Head of caudate nucleus (tissue), 42 donors: ENCODE data around the gene HIVEP3.
A peak's percentile ranks its signal among the peaks of the same experiment; 100 is the strongest.

Source experiments
- DNase-seq, 42 donors: peaks; one replicate each; pipeline versions ENCODE4 v3.0.0 to v3.0.0-alpha.2; 2020 to 2021; ENCODE audit warnings: mixed read lengths in 7 of 42
- intact Hi-C: fragments of 100-400 bp; cut with DNase I; formaldehyde crosslinking; loops from one replicate; pipeline ENCODE4 v1.15.0; 2022

The HIVEP3 gene

DNA sequence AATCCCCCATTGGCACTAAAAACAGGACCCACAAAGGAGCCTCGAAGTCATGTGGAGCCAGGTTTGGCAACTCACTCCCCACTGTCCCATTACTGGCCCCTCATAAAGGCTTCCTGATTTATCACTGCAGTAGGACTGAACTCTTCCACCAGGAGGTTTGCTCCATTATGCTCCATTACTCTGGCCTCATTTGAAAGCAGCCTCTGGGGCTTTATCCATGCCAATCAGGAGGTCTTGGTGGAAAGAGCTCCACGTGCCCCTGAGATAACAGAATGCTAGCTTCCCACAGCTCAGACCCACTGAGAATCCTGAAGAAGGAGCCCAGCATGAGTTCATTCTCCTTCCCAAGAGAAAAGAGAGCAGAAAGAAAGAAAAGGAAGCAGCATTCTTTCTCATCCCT is 76.4 kb downstream of the HIVEP3 start:
- intact Hi-C loops = no loop called here

DNA sequence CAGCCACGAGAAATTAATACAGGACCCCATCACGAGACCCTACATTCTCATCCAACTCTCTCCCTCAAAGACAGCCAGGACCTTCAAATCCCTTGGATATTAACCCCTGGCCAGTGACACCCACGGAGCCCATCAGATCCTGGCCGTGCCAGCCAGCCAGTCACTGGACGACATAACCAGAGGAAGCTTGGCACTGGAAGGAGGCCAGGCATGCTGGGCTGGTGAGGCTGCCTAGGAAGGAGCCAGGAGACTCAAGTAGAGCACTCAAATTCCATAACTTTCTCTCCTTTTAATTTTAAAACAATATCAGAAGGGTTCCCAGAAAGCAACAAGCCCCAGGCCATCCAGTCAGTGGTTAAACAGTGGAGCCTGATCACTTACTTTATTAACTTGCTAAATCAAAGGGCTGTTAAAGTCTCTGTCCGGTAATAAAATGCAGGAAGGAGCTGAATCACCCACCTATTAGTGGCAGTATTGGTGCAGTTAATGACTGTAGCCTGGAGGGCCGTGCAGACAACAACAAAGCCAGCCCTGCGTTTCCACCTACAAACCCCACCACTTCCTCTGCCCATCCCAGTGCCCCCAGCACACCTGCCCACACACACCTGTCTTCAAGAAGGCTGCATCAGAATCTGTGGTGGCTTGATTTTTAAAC is 78.0 kb downstream of the HIVEP3 start:
- no peak for DNase-seq
- intact Hi-C loops = no loop called here

More for the DNA sequence above, 76.4 kb downstream of the HIVEP3 start:
- DNase-seq = no peak

DNA sequence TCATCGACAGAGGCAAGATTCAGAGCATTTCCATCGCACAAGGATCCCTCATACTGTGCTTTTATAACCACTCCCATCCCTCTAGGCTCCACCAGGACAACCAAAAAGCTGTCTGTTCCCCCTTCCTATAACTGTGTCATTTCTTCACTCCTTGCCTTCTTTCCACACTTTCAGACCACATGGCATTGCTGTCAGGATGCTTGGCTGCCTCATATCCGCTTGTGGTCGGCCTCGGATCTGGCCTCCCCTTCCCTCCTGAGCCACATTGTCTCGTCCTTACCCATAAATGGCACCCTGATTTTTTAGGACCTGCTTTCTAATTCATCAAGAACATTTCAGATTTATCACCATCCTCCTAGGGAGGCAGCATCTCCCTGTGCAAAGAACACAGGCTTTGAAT is 80.5 kb downstream of the HIVEP3 start:
- intact Hi-C loops = no loop called here

DNA sequence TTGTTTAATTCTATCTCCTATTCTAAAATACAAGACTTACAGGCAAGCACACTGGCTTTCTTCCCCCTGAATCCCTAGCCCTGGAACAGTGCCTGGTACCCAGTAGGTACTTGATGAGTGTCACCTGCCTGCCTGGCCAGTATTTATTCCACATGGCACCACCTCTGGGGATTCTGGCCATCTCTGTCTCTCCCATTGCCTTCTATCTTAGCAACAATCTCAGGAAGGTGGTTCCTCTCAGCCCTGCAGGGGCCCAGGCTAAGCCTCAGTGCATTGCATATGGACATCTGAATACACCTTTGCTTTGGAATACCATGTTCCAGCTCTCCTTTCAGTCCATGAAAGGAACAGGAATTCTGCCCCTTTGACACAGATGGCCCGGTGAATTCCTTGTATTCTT is 81.0 kb downstream of the HIVEP3 start:
- intact Hi-C loops = no loop called here
- DNase-seq = no peak

More for the DNA sequence above, 80.5 kb downstream of the HIVEP3 start:
- no peak for DNase-seq

DNA sequence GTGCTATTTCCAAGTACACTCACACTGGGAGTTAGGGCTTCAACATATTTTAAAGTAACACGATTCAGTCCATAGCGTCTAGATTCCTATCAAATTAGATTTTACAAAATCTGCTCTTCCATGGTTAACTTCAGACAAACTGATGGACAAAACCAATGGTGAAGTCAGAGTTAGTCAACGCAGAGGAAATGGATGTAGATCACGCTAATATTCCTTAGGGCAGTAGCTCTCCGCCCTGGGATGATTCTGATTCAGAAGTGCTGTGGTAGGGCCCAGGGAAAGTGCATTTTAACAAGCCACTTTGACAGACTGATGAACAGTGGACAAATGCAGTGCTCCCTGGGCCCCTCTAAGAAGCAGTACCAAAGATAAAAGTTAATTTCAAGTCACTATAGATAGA is 83.2 kb downstream of the HIVEP3 start:
- intact Hi-C loops = no loop called here
- DNase-seq = no peak

DNA sequence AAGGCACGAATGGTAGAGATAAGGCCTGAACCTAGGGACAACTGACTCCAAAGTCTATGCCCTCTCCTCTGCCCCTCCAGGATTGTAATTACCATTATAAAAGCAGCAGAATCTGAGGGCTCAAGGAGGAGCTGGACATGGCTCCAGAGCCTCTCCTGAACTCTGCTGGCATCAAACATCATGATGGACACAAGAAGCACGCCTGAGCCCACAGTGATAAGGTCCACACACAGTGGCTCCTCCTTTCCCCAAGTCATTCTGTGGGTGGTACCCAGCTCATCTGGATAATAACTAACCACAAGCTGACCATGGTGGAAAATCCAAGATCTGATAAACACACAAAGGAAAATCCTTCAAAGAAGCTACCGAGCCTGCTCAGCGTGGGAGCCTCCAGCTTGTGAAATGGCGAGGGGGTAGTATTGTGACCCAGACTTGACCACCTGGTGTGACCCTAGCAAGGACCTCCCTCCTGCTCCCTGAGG is 85.2 kb downstream of the HIVEP3 start:
- intact Hi-C loops = no loop called here
- DNase-seq = no peak

DNA sequence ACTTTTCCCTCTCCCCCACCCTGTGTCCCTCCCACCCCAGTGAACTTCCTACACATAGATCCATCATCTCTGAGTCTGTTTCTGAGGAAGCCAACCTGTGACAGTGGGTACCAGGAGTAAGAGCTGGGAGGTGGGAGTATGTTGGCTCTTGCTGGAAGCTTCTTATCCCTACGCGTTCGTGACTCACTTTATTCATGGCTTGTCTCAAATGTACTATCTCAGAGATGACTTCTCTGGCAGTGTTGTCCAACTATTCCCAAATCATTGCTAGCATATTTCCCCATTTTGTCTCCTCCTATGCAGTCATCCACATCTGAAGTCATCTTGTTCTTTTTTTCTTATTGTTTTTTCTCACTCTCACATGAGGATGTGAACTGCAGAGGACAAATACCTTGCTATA is 88.0 kb downstream of the HIVEP3 start:
- intact Hi-C loops = no loop called here
- DNase-seq = peak in 31 of 42 donors; percentile 8 to 82 (median 40)

DNA sequence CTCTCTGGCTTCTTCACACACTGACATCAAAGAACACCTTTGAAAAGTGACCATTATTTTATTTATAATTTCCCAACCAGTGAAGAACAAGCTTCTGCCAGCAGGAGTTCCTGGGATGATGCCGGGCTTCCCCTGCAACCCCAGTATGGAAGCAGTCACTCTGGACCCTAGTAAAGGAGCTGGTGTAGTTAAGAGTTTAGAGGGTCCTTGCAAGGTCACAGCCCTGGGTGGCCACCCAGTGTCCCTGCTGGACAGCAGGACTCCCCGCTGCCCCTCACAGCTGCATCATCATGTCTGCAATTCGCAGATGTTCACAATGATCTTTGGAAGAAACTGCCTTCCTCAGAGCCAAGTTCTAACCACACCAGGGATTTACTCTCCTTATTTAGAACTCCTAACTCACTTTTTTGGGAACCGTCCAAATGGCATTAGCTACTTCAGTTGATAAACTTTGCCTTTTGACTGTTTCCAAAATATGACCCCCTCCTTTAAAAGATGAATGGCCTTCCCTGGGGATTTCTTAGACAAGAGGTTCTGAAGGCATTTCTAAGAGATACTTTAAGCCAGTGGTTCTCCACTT is 90.6 kb downstream of the HIVEP3 start:
- DNase-seq = no peak
- intact Hi-C loops = no loop called here

DNA sequence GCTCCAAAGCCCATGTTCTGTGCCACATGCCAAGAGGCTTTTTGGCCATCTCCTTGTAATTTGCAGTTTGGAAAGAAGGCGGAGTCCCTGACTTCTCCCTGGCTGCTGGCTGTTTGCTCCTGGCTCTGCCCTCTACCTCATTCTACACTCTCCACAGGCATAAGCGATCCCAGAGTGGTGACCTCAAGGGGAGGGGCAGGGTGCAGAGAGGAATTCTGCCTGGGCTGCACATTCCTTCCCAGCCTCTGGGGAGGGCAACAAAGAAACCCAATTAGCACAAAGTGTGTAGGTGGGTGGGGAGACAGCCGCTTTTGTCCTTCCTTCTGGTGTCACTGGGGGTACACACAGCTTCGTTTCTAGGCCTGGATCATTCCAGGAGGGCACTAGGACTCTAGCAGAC is 95.3 kb downstream of the HIVEP3 start:
- intact Hi-C loops = no loop called here

DNA sequence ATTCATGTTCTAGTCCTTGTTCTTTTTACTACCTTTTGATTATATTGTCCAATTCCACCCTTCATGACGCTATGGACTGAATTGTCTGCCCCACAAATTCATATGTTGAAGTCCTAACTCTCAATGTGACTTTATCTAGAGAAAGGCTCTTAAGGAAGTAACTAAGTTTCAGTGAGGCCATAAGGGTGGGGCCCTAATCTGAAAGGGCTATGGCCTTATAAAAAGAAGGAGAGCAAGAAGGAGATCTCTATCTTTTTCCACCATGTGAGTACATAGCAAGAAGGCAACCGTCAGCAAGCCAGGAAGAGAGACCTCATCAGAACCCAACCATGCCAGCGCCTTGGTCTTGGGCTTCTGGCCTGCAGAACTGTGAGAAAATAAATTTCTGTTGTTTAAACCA is 95.9 kb downstream of the HIVEP3 start:
- no peak for DNase-seq
- intact Hi-C loops = no loop called here

More for the DNA sequence above, 95.3 kb downstream of the HIVEP3 start:
- DNase-seq = no peak

DNA sequence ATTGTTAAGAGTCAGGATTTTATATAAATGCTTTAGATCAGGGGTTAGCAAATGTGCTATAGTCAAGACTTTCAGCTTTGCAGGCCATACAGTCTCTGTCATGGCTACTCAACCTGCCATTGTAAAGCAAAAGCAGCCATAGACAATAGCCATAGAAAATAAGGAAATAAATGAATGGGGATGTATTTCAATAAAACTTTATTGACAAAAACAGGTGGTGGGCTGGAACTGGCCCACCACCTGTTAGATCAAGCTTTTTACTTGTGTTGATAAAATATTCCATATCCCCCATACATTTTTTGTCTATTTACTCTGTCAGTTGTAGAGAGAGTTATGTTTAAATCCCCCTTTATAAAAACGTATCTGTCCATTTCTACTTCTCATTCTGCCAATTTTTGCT is 98.9 kb downstream of the HIVEP3 start:
- no peak for DNase-seq
- intact Hi-C loops = no loop called here

DNA sequence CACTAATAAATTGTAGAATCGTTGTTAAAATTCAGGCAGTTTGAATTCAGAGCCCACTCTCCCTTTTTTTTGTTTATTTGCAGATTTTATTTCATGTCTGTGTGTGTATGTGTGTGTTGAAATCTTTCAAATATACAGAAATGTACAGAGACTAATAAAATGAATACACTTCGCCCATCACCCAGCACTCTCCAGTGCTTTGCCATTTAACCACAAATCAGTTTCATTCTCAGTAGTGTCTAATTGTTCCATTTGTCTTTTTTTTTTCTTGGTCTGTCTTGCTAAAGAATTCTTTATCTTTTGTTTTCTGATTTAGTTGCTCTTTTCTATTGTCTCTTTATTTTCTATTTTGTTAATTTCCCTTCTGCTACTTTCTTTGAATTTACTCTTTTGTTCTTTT is 99.7 kb downstream of the HIVEP3 start:
- intact Hi-C loops = no loop called here

DNA sequence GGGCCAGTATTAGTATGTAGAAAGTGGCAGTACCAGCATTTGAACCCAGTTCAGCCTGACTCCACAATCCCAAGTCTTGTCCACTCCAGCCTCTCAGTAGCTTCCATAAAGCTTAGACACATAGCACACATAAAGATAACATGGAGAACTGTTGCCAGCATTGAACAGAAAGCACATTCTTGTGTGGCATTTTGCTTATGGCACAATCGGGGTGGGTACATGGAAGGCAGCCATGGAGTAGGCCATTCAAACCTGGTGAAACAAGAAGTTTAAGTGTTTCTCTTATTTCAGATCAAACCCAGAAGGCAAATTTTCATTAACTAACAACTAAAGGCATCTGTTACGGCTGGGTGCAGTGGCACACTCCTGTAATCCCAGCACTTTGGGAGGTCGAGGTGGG is 102.7 kb downstream of the HIVEP3 start:
- no peak for DNase-seq
- intact Hi-C loops = no loop called here

More for the DNA sequence above, 99.7 kb downstream of the HIVEP3 start:
- DNase-seq = no peak

DNA sequence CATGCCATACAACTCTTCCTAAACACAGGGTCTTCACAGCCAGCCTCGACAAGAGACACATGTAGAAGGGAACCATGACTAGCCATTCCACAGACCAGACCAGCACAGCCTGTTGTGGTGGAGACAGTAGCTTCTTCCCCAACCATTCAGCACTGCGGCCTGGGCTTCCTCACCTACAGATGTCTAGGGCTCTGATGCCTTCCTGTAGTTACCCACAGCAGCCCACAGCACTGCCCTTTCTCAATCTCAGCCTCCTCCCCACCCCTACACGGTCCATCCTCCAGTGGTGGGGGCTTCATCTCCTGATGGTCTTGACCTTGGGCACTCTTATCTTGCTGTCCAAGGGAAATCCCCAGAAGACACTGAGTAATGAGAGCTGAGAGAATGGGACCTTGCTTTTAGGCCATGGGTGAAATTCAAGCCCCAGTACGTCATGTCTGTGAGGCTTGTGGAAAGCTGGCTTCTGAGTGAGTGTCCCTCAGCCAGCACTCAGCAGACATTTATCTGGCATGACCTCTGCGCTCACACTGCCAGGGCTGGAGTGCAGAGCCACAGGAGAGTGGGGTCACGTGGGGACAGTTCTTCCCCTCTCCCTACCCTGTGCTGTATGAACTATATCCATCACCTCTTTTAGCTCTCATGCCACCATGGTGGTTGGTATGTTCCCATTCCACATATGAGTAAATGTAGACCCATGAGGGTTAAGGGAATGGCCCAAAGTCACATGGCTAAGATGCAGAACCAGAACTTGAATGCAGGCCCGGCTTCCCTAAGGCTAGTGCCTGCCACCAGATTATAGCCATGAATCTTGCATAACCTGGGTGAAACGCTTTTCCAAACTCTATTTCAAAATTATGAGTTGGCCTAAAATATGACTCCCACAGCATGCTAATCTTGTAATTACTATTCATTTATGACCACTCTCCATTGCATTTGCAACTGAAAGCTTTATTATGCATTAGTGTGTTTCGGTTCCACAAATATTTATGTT is 104.7 kb downstream of the HIVEP3 start:
- intact Hi-C loops = no loop called here
- DNase-seq = no peak

DNA sequence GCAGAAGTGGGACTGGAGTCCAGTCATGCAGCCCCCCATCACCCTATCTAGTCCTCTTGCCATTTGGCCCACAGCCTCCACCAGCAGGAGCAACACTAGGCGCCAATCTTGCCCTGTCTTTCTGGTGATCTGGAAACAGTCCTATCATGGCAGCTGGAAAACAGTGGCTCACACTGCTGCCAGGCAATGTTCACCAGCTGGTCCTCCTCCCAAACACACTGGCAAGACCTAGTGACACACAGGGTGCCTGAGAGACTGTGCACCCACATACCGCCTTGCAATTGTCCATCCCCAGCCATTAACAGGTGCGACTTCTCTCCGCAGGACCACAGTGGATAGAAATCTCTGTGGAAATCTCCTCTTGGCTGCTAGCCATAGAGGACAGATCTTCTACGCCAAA is 105.5 kb downstream of the HIVEP3 start:
- DNase-seq = no peak
- intact Hi-C loops = no loop called here

DNA sequence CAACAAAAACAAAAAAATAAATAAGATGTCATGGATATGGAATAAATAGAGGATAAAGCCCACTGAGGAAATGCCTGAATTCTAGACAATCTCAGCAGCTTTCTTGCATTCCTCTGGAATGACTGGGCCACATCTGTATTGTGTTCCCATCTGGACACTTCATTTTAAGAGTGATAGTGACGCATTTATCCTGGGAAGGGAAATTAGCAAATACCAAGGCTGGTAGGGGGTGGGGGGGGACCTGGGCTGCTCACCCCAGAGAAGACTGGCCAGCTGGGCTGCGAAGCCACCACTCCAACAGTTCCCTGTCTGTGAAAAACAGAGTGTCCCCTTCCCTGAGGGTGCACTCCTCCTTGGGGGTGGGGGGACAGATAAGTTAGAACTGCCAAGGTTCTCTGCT is 106.3 kb downstream of the HIVEP3 start:
- DNase-seq = no peak
- intact Hi-C loops = no loop called here

DNA sequence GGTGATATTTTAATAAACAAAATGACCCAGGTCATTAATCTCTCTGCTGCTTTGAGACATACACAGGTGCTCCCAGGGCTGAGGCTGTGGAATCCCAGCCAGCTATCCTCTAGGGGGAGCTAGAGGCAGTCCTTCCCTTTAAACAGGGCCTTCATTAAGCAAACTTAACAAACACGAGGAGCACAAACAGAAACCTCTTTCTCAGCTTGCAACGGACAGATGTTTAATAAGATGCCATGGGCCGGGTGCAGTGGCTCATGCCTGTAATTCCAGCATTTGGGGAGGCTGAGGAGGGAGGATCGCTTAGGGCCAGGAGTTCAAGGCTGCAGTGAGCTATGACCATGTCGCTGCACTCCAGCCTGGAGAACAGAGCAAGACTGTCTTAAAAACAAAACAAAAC is 106.7 kb downstream of the HIVEP3 start:
- peak in 27 of 42 donors; percentile 17 to 73 (median 40) for DNase-seq
- intact Hi-C loops = no loop called here

DNA sequence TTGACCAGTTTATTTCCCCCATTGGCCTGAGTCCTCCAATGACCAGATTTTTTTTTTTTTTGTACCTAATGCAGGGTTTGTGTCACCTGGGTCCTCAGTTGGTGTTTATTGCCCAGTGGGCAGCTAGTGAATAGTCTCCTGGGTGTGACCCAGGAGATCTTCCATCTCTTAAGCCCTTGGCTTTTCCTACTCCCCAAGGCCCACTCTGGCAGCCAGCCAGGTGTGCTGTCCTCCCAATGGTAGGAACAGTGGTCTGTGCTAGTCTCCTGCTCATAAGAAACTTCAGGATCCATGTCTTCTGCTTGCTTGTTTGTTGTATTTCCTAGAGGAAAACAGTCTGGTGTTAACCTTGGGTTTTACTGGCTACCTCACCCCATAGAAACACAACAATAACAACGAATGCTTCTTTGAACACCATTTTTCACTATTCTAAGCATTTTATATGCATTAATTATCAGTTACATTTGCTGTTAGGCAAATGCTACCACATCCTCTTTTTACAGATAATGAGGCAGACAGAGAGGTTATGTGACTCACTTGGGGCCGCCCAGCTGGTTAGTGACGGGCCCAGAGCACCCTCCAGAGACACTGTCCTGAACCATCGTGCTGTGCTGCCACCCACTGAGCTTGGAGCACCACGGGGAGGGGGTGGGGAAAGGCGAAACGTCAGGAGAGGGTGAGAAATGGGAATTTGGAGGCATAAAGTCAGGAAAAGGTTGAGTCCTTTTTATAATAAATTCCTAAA is 107.5 kb downstream of the HIVEP3 start:
- intact Hi-C loops = no loop called here
- DNase-seq = no peak

DNA sequence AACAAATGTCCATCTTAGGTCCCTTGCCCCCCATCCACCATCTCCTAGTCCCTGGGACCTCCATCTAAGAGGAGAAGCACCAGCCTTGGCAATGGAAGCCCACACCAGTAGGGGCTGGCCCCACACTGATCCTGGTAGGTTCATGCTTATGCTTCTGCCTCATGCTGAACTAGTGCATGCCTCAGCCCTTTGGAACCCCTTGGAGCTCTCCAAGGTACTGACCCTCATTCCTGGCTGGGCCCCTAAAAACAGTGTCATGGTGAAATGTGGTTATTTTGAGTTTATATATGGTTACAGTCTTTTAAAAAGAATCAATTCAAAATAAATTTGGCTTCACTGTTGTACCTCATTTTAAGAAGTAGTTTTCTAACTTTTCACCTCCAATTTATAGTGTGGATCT is 108.3 kb downstream of the HIVEP3 start:
- intact Hi-C loops = no loop called here

More for the DNA sequence above, 108.3 kb downstream of the HIVEP3 start:
- peak in 1 of 42 donors; percentile 13 for DNase-seq
